Measurements from ENCODE around the gene BTBD6.

Gene BTBD6

DNA sequence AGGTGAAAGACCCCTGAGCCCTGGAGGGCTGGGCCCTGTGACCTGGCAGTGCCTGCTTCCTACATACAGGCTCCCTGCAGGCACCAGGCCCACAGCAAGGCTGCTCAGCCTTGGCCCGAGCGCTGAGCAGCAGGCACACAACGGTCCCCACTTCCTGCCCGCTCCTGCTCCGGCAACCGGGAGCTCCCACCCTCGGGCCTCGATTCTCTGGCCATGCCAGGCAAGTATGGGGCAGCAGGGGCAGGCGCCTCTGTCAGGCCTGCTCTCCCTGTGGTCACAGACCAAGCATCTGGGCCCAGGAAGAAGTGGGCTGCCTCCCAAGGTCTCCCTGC lies 36.6 kb upstream of the BTBD6 start:
- DNase-seq = no peak

DNA sequence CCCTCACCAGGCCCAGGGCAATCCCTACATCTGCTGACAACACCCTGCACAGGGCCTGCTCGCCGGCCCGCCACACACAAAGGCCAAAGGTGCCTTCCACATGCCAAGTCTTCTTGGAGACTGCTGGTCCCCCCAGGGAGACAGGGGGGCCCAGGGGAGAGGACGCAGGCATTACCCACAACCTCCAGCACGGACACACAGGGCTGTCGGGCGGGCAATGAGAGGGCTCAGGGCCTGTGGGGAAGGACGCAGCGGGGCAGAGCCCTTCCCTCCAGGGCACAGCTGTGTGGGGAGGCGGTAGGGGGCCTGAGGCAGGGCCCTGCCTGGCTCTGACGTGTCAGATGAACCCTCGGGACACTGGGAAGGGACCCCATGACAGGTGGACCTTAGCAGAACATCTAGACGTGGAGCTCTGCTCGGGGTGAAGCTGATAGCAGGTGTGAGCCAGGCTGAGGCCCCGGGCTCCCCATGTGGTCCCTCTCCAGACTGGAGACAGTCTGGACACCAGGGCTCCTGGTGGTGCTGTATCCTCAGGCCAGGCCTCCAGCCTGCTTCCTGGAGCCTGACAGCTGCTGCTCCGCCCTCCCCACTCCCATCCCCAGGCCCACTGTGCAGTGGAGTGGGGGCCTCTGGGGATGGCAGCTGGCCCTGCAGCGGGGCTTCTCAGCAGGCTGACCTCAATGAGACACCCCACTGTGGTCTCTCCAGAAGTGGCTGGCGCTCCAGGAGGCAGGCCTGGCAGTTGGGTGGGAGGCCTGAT lies 35.6 kb upstream of the BTBD6 start:
- no peak for DNase-seq

DNA sequence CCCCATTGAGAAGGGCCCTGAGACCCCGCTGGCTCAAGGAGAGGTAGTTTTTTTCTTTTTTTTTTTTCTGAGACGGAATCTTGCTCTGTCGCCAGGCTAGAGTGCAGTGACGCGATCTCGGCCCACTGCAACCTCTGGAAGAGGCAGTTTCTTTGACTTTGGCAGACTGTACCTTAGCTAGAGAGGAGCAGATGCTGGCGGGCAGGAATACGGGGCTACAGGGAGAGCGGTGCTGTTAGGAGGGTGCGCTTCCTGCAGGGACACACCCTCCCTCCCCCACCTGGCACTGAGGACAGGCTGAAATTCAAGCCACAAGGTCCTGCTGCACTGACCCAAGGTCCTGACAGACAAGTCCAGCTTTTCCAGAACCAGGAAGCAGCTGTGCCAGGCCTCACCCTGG lies 35.0 kb upstream of the BTBD6 start:
- DNase-seq = no peak

DNA sequence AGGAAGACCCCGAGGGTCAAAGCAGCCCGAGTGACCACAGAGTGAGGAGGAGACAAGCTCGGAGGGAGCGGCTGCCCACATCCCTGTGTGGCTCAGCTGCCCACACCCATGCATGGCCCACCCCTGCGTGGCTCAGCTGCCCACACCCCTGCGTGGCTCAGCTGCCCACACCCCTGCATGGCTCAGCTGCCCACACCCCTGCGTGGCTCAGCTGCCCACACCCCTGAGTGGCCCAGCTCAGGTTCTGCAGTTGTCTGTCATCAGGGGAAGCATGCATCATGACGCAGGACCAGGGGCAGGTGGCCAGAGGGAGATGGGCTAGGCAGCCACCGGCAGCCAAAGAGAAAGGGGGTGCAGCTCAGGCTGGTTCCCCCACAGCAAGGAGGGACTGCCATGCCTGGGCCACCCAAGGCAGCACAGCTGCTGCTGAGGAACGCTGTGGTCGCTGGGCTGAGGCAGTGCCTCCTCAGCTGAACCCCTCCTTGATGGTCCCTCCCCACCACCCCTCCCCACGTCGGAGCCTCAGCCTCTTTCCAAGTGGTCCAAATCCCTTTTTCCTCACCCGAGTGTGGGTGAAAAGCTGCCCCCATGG lies 33.9 kb upstream of the BTBD6 start:
- DNase-seq = no peak

DNA sequence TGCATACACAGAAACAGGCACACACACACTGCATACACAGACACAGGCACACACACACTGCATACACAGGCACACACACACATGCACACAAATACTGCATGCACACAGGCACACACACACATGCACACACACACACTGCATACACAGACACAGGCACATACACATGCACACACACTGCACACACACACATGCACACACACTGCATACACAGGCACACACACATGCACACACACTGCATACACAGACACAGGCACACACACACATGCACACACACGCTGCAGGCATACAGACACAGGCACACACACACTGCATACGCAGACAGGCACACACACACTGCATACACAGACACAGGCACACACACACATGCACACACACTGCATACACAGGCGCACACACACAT lies 32.7 kb upstream of the BTBD6 start:
- no peak for DNase-seq

DNA sequence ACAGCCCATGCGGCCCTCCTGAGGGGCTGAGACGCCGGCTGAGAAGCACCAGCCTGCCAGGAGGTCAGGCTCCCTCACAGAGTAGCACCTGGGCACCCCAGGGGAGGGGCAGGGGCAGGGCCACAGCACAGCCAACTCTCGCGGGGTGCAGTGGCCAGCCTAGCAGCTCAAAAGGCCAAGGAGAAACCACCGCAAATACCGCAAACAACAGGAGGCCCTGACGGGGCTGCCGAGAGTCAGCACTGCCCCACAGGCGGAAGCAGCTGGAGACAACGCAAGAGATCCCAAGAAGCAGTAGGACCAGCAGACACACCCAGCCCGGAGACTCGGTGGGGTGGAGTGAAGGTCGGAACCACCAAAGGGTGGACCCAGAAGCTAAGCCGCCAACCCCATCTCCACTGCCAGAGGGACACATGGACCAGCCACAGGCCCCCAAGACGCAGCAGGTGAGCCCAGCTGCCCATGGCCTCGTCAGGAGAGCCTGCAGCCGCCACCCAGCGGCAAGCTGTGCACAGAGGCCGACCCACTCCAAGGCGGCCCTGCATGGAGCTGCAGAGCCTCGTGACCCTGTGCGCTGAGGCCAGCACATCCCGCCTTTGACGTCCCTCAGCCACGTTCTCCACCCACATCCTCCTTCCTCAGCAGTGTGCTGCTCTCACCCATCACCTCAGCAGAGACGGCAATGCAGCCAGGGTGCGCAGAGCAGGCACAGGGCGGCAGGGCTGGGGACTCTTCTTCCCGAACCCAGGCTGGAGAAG lies 31.7 kb upstream of the BTBD6 start:
- DNase-seq = no peak

DNA sequence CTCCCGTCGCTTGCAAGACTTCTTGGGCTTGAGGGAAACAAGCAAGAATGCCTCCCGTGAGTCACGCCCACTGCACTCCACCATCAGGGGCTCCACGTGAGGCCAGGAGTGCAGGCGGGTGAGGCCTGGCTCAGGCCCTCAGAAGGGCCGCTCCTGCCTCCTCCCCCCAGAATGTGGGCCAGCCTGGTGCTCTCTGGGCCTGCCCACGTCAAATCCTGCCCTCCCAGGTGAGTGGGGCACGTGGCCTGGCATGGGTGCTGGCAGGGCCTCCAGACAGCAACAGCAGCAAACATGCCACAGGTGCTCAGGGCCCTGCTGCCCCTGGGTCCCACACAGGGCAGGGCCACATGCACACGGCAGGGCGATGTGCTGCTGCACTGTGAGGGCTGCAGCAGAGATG lies 30.6 kb upstream of the BTBD6 start:
- DNase-seq = no peak

DNA sequence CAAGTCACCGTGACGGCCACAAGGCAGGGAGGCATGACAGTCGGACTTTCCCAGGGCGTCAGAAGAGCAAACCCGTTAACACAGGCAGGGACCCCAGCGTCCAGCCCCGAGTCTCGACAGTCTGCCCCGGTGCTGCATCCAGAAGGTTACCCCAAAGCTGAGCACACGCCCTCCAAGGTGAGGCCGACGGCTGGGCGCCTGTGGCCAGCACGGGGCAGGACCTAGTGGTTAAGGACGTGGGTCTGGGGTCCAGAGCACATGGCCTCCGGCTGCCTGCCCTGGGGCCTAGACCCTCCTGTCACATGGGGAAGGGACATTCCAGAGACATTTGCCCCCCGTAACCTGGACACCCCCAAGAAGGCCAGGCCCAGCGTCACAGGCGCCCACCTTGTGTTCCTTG lies 29.7 kb upstream of the BTBD6 start:
- no peak for DNase-seq

DNA sequence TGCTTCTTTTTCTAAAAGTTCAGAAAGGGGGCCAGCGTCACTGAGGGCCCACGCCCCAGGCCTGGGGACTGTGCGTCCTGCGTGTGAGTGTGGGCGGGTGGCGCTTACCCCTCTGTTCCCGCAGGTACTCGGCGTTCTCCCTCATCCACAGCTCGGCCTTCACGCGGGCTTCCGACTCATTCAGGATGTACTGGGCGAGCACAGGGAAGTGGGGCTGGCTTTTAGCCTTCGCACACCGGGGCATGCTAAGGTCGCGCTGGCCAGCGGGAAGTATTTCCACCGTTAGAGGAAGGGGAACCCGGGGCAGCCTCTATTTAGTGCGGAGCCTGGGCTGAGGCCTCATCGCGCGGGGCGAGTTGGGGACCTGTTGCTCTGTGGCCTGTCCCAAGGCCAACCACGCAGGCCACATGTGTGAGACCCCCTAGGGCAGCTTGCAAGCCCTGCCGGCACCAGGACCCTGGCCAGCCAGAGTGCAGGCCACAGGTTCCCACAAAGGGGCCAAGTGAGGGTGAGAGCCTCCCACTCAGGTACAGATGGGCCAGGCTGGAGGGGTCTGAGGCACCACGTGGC lies 29.2 kb upstream of the BTBD6 start:
- no peak for DNase-seq

DNA sequence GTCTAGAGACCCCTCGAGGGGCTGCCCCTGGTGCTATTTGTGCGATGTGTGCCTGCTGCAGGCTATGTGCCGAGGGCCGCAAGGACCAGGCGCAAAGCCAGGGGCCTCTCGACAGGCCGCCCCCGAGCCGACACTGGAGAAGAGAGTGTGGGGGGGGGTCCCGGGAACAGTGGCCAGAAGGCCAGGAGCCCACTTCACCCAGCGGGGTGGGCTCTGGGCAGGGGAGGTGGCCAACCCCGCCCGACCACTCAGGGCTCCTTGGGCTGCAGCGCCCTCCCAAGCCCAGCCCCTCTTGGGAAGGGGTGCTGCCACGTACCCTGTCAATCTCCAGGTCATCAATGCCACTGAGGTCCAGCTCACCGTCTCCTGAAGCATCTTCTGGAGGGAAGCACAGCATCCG lies 28.6 kb upstream of the BTBD6 start:
- no peak for DNase-seq

DNA sequence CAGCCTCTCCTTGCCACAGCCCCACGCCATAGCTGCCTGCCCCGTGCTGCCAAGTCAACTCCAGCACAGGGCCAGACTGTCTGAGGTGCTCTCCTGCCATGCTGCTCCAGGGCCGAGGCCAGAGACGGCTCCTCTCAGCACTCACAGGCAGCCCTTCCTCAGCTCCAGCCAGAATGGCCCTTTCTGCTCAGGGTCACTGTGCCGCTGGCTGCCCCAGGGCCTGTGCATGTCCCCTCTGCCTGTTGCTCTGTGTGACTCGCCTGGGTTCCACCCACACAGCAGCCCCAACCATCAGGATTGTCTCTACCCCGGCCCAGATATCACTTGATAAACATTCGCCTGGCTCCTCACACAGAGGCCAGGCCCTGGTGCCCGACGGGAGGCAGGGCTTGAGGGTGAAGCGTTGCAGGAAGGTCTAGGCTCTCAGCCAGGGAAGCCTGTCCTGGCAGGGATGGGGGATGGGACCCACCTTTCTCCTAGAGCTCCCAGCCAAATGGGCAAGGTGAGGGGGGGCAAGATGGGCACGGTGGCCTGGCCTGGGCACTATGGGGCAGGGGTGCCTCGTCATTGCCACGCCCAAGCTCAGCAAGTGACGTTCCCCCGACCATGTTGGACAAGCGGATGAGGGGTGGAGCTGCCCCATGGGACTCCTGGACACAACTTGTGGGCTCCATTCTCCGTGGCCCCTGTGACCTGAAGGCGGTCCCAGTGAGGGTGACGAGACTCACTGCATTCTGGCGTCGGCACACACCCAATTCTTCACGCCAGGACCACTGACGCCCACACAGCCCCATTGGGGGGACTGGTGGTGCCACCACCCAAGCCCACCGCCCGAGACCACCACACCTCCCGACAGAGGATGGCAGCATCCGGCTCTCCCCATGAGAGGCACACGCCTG lies 27.4 kb upstream of the BTBD6 start:
- no peak for DNase-seq

DNA sequence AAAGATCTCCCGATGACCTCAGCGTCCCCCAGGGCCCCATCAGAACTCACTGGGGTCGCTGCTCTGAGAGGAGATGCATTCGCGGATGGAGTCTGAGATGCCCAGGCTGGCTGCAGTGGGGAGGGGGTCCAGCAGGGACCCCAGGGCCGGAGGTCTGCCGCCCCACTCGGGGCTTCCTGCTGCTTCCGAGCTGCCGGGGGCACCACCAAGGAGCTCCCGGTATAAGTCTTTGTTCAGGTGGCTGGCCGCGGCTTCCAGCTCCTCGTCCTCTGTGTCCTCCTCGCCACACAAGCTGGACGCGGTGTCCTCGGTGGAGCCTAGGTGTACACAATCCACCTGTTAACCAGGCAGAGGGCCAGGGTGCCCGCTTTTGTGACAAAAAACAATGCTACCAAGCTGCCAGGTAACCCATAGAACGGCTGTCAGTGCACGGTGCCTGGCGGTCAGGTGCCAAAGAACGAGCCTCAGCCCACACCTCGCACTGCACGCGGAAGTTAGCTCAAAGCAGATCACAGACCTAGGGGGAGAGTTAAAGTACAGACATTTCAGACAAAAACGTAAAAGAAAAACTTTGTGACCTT lies 26.6 kb upstream of the BTBD6 start:
- no peak for DNase-seq

DNA sequence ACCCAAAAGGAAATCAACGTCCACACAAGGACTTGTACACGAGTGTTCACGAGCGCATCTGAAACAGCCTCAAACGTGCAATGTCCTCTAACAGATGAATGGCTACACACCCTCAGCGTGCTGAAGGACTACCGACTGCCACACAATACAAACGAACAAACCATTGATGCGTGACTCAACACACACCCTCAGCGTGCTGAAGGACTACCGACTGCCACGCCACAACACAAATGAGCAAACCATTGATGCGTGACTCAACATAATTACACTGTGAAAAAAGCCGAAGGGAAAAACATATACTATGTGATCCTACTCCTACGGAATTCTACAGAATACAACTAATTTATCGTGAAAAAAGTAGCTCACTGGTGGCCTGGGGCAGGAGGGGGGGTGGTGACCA lies 25.1 kb upstream of the BTBD6 start:
- no peak for DNase-seq

DNA sequence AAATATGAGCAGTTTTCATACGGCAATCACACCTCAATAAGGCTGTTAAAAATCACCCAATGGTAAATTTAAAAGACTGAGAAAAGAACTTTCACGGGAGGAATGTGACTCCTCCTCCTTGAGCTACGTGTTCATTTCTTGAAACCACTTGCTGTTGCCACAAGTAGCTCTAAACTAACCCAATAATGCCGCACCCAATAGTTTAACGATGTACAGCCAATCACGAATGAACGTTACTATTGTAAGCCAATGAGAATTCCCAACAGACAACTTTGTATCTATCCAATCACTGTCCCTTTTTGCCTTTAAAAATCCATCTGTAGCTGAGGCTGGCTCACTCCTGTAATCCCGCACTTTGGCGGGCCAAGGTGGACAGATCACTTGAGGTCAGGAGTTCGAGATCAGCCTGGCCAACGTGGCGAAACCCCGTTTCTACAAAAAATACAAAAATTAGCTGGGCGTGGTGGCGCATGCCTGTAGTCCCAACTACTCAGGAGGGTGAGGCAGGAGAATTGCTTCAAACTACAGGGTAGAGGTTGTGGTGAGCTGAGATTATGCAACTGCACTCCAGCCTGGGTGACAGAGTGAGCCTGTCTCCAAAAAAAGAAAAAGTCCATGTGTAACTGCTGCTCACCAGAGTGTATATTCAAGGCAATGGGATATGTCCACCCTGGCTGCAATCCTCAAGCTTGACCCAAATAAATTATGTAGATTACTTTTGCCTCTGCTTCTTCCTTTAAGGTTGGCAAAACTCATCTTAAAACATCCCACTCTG lies 24.4 kb upstream of the BTBD6 start:
- no peak for DNase-seq

DNA sequence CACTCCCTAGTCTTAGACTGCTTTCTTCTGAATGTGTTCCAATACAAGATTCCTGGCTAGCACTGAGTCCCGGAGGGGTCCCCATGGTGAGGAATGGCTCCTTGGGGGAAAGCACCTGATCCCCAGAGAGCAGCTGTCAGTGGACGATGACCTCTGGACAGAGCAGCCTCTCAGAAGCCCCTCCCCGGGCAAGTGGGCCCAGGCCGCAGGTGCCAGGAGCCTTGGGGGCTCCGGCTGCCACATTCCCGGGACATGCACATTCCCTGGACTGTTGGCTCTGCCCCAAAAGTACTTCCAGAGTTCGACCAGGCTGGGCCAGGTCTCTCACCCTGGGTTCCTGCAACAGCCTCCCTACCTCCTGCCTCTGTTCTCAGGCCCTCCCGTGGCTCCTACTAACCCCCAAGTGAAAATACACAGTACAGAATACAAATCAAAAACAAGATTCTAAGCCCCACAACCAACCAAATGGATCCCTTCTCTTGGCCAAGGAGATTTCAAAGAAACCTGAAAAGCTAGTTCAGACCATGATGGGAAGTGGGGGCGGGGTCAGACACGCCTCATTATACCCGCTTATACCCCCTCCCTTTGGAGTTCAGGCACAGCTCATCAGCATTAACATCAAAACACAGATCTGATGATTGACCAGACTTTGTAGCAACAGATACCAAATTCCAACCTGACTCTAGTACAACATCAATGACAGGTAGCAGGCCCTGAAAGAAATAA lies 23.3 kb upstream of the BTBD6 start:
- DNase-seq = no peak

DNA sequence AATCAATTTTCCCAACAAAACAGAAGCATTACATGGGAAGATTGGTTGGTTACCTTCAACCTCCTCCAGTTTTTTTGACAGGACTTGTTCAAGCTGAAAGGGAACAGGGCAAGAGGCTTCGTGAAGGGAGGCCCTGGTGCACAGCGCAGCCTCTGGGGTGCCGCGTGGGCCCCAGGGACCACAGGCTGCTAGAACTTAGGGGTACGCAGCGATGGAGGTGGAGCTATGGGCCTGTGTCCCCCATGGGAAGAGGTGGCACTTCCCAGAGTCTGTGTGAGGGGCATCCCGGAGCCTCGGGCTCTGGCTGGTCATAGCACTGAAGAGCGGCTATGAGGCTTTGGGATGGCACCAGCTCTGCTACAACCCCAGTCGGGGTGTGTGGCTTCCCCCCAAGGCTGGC lies 22.1 kb upstream of the BTBD6 start:
- no peak for DNase-seq

DNA sequence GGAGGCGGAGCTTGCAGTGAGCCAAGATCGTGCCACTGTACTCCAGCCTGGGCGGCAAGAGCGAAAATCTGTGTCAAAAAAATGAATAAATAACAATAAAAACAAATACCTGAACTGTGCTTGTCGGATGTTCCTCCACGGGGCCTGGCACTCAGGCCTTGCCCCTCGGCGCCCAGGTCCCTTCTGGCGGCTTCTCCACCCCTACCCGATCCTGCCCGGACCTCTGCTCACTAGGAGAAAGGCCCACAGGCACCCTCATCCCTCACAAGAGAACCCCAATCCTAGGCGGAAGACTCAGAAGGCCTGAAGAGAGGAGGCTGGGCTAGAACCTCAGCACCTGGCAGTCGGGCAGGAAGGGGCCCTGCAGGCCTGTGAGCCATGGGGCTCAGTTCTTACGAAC lies 21.0 kb upstream of the BTBD6 start:
- DNase-seq = no peak

DNA sequence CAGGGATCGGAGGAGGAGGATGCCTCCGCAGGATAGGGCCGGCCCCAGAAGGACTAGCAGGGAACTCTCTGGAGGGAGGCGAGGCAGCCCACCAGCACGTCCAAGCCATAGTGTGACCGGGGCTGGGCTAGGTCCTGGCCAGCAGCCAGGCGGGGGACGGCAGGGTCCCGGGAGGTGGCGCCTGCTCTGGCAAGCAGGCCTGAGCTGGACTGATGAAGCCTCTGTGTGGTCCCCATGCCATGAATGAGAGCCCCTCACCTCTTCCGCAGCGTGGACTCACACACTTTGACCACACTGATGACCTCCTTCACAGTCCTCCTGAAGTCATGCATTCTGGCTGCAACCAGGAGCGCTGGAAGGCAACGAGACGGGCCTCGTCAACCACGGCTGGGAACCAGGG lies 19.8 kb upstream of the BTBD6 start:
- no peak for DNase-seq

DNA sequence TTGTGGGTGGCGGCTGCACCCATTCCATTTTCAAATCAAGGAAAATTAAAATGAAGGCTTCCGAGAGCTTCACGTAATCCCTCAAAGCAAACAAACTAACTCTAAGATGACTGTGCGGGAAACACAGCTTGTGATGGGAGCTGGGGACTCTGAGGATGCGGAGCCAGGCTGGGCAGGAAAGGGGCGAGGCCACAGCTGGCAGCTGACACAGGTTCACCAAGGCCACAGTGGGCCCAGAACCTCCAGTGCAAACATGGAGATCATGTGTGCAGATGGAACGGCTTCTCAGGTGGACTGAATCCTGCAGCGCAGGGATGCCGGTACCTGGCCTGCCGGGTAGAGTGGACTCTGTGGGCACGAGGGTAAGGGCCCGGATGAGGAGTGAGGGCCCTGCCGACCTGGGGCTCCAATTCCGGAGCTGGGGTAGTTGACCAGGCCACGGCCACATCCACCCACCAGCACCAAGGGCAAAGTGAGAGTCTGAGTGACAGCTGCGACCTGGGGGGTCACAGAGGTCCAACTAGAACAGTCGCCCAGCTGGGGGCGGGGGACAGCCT lies 19.2 kb upstream of the BTBD6 start:
- no peak for DNase-seq

DNA sequence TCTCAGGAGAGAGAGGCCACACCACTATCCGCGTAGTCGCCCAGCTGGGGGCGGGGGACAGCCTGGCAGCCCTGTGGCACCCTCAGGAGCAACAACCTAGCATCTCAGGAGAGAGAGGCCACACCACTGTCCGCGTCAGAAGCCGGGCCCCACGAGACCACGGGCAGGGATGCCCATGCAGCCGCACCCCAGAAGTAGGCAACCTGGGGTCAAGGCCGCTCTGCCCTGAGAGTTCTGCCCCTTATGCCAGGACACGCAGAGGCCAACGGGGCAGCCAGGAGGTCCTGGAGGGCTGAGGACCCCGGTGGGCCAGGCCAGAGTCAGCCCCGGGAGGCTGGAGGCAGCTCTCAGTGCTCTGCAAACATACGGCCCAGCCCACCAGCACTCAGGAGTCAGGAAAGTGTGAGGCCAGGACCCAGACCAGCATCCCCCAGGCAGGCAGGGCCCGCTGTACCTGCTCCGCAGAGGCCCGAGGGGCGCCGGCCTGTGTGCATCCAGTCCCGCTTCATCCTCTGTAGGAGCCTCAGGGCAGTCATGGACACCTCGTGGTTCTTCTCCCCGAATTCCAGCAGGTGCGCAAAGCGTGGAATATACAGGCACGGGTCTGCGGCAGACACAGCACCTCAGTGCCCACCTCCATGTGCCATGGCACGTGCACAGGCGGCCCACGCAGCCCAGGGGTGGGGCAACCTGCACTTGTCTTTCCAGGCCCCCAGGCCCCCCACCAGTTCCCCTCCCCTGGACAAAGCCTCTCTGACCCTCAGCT lies 7.3 kb upstream of the BTBD6 start:
- no peak for DNase-seq
